Effector CD4-positive, alpha-beta T cell (primary cell): ENCODE data around the gene PITPNC1.
"Not testable (repeated sequence)": the region's sequence is repeated elsewhere in the genome, so short reads cannot be mapped to it uniquely, and the experiment has no call there.

Experiments used
- DNase-seq: peaks from one replicate; pipeline ENCODE4 v3.0.0-alpha.2; 2020

PITPNC1 gene

DNA sequence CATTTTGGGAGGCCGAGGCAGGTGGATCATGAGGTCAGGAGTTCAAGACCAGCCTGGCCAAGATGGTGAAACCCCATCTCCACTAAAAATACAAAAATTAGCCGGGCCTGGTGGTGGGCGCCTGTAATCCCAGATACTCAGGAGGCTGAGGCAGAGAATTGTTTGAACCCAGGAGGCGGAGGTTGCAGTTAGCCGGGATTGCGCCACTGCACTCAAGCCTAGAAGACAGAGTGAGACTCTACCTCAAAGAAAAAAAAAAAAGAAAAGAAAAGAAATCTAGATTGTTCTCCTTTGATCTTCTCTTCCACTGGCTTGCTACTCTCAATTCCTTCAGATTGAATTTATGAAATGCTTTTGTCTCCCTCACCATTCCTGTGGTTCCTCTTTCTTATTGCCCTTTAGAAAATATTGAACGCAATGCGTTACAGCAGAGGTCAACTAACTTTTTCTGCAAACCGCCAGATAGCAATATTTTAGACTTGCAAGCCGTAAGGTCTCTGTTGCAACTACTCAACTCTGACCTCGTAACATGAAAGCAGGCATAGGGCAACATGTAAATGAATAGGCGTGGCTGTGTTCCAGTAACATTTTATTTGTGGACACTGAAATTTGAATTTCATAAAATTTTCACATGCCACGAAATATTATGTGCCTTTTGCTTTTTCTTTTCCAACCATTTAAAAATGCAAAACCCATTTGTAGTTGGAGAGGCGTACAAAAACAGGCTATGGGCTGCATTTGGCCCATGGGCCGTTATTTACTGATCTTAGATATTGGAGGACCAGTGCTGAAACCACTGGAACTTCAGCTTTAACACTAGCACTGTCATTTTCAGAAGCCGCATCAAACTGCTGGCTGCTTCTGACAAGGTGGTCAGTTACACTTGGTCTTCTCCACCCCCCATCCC, 24.8 kb downstream of the PITPNC1 start:
- no peak for DNase-seq

- DNase-seq, result no peak
Measured at GRCh38 chr17:67403065-67403464, 26.0 kb downstream of the PITPNC1 start.

- DNase-seq, result no peak
Measured at GRCh38 chr17:67403483-67403882, 26.4 kb downstream of the PITPNC1 start.

- DNase-seq, result not testable (repeated sequence)
Measured at GRCh38 chr17:67408455-67408830, 31.4 kb downstream of the PITPNC1 start.

GRCh38 chr17:67411397-67411796, 34.3 kb downstream of the PITPNC1 start:
- no peak for DNase-seq

DNA sequence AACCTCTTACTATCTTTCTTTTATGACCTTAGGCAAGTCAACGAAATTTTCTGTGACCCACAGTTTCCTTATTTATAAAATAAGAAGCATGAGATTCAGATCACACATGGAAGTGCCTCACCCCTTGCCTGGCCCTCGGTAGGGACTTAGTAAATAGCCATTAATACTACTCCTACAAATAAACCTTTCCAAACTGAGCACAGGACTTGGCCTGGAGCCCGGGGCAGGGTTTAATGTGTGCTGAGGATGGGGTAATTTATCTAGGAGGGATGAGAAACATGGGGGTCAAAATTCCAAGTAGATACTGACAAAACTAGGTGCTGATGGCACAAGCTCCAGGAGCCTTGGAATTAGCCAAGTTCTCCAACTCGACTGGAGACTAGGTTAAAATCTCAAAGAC, 35.0 kb downstream of the PITPNC1 start:
- DNase-seq, result no peak

DNA sequence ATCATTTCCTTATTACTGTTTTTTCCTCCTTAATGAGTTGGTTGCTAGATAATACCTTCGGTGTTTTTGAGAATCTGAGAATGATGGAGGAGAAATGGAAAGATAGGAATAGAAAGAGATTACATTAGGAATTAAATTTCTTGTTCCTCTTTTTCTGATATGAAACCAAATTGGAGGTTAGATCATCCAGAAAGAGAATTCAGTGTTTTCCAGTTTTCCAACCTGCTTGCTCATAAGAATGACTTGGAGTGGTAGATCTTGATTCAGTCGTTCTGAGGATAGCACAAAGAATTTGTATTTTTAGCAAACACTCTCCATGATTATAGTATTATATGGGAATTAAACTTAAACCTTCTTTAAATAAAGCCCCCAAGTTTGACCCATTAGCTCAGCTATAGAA, 35.9 kb downstream of the PITPNC1 start:
- DNase-seq, result no peak

DNA sequence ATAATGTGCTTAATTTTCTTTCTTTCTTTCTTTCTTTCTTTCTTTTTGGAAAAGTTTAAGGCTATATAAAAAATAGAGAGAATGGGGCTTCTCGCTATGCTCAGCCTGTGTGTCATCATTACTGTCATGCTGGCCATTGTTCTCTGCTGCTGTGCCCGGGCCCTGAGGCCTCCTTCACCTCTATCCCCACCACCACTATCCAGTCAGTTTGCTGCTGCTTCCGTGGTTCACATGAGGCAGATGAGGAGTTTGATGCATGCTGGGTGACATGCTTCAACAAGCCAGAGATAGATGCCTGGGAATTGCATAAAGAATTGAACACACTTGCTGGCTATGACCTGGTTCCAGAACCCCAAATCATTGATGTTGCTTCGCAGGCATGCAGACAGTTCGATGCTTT, 36.3 kb downstream of the PITPNC1 start:
- no peak for DNase-seq

DNA sequence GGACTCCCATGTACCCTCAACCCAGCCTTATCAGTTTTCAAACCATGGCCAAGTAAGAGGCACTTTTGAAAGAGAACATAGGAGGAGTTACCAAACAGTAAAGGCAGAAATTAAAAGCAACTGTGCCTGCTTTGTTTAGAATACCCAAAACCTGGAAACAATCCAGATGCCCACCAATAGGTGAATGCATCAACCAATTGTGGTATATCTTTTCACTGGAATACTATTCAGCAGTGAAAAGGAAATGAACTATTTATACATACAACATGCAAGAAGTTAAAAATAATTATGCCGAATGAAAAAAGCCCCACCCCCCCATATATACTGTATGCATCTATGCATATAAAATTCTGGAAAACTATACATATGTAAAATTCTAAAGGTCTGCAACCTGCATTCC, 37.0 kb downstream of the PITPNC1 start:
- no peak for DNase-seq

- no peak for DNase-seq
Measured at GRCh38 chr17:67414559-67414958, 37.5 kb downstream of the PITPNC1 start.

- no peak for DNase-seq
Measured at GRCh38 chr17:67415291-67415690, 38.2 kb downstream of the PITPNC1 start.

GRCh38 chr17:67417507-67417906, 40.4 kb downstream of the PITPNC1 start:
- no peak for DNase-seq

- no peak for DNase-seq
Measured at GRCh38 chr17:67420994-67421393, 43.9 kb downstream of the PITPNC1 start.

- peak; percentile 57 for DNase-seq
Measured at GRCh38 chr17:67421869-67422273, 44.8 kb downstream of the PITPNC1 start.

- DNase-seq, result peak; percentile 33
Measured at GRCh38 chr17:67422296-67422695, 45.2 kb downstream of the PITPNC1 start.

DNA sequence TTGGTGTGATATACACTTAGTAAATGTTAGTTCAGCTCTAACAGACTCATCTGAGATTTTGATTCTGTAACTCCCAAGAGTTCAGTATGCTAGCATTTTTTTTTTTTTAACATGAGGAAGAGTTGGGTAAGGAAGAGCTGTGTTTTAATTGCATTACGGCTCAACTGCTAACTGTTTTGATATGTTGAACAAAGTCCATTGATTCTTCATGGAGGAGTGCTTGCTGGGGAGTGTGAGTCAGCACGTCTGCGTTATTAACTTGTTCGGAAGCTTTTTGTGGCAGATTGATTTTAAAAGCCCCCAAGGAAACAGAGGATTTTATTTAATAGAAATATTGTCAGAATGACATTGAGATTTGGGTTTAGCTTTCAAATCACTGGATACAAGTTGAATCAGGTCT, 45.8 kb downstream of the PITPNC1 start:
- DNase-seq, result no peak

DNA sequence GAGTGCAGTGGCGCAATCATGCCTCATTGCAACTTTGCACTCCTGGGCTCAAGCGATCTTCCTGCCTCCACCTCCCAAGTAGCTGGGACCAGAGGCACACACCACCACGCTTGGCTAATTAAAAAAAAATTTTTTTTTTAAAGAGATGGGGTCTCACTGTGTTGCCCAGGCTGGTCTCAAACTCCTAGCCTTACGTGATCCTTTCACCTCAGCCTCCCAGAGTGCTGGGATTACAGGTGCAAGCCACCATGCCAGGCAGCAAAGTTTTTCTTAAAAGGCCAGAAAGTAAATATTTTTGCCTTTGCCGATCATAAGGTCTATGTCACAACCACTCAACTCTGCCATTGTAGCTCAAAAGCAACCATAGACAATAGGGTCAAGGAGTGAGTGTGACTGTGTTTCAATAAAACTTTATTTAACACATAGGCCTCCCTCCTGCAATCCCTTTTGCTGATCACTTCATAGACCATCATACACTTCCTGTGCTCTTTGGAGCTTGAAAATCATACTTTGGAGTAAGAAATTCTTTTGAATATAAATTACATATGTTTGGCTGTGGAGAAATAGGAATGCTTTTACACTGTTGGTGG, 48.6 kb downstream of the PITPNC1 start:
- DNase-seq, result no peak

GRCh38 chr17:67427424-67427823, 50.3 kb downstream of the PITPNC1 start:
- DNase-seq, result no peak

- not testable (repeated sequence) for DNase-seq
Measured at GRCh38 chr17:67430515-67430914, 53.4 kb downstream of the PITPNC1 start.

DNA sequence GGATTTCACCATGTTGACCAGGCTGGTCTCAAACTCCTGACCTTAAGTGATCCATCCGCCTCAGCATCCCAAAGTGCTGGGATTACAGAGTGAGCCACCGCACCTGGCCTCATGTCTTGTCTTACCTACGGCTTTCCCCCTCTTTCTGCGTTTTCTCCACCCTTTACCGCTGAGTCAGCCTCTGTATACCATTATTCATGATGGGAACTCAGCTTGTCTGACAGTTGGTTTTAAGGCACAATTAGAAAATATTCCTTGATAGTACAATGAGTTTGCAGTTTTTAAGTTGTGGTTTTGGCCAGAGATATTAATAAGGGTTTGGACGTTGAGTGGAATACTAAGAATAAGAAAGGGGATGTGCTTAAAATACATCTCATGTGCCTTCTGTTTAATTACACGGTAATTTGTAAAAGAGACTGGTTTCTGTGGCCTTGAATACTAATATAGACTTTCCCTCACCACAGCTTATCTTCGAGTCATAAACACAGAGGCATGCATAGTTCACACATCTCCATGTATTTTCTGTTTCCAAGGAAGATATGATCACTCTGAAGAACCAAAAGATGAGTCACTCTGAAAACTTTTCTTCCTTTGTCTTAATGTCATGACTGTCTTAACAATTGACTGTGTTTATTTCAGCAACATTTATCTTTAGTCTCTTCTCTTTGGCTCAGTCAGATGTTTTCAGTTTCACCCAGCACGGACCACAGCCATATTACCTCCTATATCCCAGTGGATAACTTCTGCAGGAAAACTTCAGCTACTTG, 54.4 kb downstream of the PITPNC1 start:
- no peak for DNase-seq

GRCh38 chr17:67433248-67433924, 56.3 kb downstream of the PITPNC1 start:
- DNase-seq, result no peak

GRCh38 chr17:67434061-67434525, 57.0 kb downstream of the PITPNC1 start:
- peak; percentile 62 for DNase-seq

- DNase-seq, result peak; percentile 45
Measured at GRCh38 chr17:67435122-67435521, 58.0 kb downstream of the PITPNC1 start.
